ENCODE measurements around the gene SH3PXD2B. TPM values are rescaled to one million over a fixed set of nuclear protein-coding genes. Genes with fewer than 3 reads are reported as not detected.
"Not testable (repeated sequence)": the region's sequence is repeated elsewhere in the genome, so short reads cannot be mapped to it uniquely, and the experiment has no call there.

Gene SH3PXD2B
- total RNA-seq, 1 experiment from 2014 or later, result 64.1 TPM

GRCh38 chr5:172396994-172397393 lies 57.3 kb downstream of the SH3PXD2B start:
- not testable (repeated sequence) for H3K4me3 Mint-ChIP-seq
- peaks cover 15% of the 10 kb centered on the region for H3K4me1 Mint-ChIP-seq

GRCh38 chr5:172396220-172396619 lies 58.1 kb downstream of the SH3PXD2B start:
- no peak overlapping the region for H3K4me3 Mint-ChIP-seq
- CTCF ChIA-PET, result no interaction called here
- H3K27ac Mint-ChIP-seq, result no peak overlapping the region
- POLR2A ChIA-PET, result no interaction called here
- ATAC-seq (no peak), DNase-seq (ENCODE audit: low spot score) (no peak)
- H3K27me3 Mint-ChIP-seq (ENCODE audit: low read depth), result no peaks in the 10 kb centered on the region; the same call in 1 of the 2 replicates
- peaks cover 10% of the 10 kb centered on the region for H3K4me1 Mint-ChIP-seq
- H3K9me3 Mint-ChIP-seq, result peaks cover 57% of the 10 kb centered on the region
- TF ChIP-seq ZNF512 (CRISPR knock-in tag; IDR thresholded peaks at IDR 0.05; ENCODE audit: borderline replicate concordance), result no peak
- TF ChIP-seq MAX (CRISPR knock-in tag; IDR thresholded peaks at IDR 0.05), result no peak
- no peak for TF ChIP-seq GTF2I (CRISPR knock-in tag; conservative IDR thresholded peaks at IDR 0.05)
- no peak for TF ChIP-seq ATF1 (CRISPR knock-in tag; IDR thresholded peaks at IDR 0.05)
- no peak for TF ChIP-seq RORB (CRISPR knock-in tag; IDR thresholded peaks at IDR 0.05)
- TF ChIP-seq ZNF532 (CRISPR knock-in tag; IDR thresholded peaks at IDR 0.05; ENCODE audit: borderline replicate concordance), result no peak
- no peak for TF ChIP-seq NFYB (CRISPR knock-in tag; conservative IDR thresholded peaks at IDR 0.05; ENCODE audit: low read depth)
- no peak for TF ChIP-seq ZNF121 (CRISPR knock-in tag; IDR thresholded peaks at IDR 0.05)
- TF ChIP-seq ZNF263 (CRISPR knock-in tag; IDR thresholded peaks at IDR 0.05; ENCODE audit: low read depth), result no peak
- TF ChIP-seq ATF6 (CRISPR knock-in tag; IDR thresholded peaks at IDR 0.05), result no peak
- TF ChIP-seq OVOL2 (CRISPR knock-in tag; IDR thresholded peaks at IDR 0.05; ENCODE audit: borderline replicate concordance), result no peak
- no peak for TF ChIP-seq SMAD3 (CRISPR knock-in tag; IDR thresholded peaks at IDR 0.05; ENCODE audit: borderline replicate concordance)
- TF ChIP-seq FOXJ3 (CRISPR knock-in tag; IDR thresholded peaks at IDR 0.05; ENCODE audit: borderline replicate concordance), result no peak
- H3K36me3 Mint-ChIP-seq, result peaks cover 92% of the 10 kb centered on the region

More at GRCh38 chr5:172396994-172397393, 57.3 kb downstream of the SH3PXD2B start:
- H3K27me3 Mint-ChIP-seq (ENCODE audit: low read depth); ATAC-seq; H3K27ac Mint-ChIP-seq; DNase-seq (ENCODE audit: low spot score); POLR2A ChIA-PET; CTCF ChIA-PET: not testable (repeated sequence)
- Mint-ChIP-seq H3K9me3 (peaks cover 65% of the 10 kb centered on the region), H3K36me3 (peaks cover 92% of the 10 kb centered on the region)

GRCh38 chr5:172395483-172395882 lies 58.8 kb downstream of the SH3PXD2B start:
- POLR2A ChIA-PET, result no interaction called here
- DNase-seq (ENCODE audit: low spot score) (no peak), ATAC-seq (no peak)
- Mint-ChIP-seq H3K27ac (no peak overlapping the region), H3K27me3 (ENCODE audit: low read depth) (no peaks in the 10 kb centered on the region; the same call in 1 of the 2 replicates), H3K4me1 (peaks cover 8% of the 10 kb centered on the region), H3K9me3 (peaks cover 49% of the 10 kb centered on the region), H3K36me3 (peaks cover 90% of the 10 kb centered on the region), H3K4me3 (no peak overlapping the region)
- CTCF ChIA-PET, result no interaction called here
- TF ChIP-seq ATF2 (CRISPR knock-in tag; IDR thresholded peaks at IDR 0.05; ENCODE audit: borderline replicate concordance, low read depth) (no peak), CREB1 (CRISPR knock-in tag; IDR thresholded peaks at IDR 0.05) (no peak), ELF4 (CRISPR knock-in tag; IDR thresholded peaks at IDR 0.05; ENCODE audit: low read depth) (no peak), MYBL2 (CRISPR knock-in tag; IDR thresholded peaks at IDR 0.05) (no peak), ZNF232 (CRISPR knock-in tag; IDR thresholded peaks at IDR 0.05) (no peak), ZNF416 (CRISPR knock-in tag; IDR thresholded peaks at IDR 0.05) (no peak), RORB (CRISPR knock-in tag; IDR thresholded peaks at IDR 0.05) (no peak), TP53 (CRISPR knock-in tag; IDR thresholded peaks at IDR 0.05) (no peak), ZNF423 (CRISPR knock-in tag; IDR thresholded peaks at IDR 0.05) (no peak), FOXJ3 (CRISPR knock-in tag; IDR thresholded peaks at IDR 0.05; ENCODE audit: borderline replicate concordance) (no peak), ATF1 (CRISPR knock-in tag; IDR thresholded peaks at IDR 0.05) (no peak), ZNF671 (CRISPR knock-in tag; IDR thresholded peaks at IDR 0.05) (no peak), TCF7 (CRISPR knock-in tag; IDR thresholded peaks at IDR 0.05; ENCODE audit: low read depth) (no peak), ZMAT4 (CRISPR knock-in tag; IDR thresholded peaks at IDR 0.05) (no peak)
